ENCODE results near the gene CRACR2A.

The CRACR2A gene

DNA sequence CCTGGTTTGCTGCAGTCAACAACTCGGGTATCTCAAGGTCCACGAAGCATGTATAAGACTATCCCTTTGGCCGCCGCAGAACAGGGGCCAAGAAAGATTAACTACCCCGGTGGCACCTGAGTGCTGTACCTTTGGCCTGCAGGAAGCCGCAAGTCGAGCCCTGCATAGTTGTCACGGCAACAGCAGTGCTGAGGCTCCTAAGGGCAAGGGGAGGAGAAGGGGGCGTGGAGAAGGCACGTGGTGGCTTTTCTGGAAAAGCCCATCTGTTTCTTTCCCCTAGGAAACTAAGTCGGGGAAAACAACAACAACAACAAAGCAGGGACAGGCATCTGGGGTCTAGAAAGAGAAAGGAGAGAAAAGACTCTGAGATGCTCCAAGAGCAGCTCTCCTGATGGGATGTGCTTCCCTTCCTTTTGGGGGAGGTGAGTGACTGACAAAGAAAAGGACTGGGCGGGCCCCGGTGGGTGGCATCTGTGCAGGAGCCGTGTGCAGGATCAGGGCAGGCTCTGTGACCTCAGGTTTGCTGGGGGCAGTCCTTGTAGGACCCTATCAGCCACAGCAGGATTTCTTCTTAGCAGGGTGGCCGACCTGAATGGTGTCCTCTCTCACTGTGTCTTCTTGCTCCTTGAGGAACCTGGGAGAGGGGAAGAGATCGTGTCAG, 138.0 kb downstream of the CRACR2A start:
- DNase-seq = no peak

DNA sequence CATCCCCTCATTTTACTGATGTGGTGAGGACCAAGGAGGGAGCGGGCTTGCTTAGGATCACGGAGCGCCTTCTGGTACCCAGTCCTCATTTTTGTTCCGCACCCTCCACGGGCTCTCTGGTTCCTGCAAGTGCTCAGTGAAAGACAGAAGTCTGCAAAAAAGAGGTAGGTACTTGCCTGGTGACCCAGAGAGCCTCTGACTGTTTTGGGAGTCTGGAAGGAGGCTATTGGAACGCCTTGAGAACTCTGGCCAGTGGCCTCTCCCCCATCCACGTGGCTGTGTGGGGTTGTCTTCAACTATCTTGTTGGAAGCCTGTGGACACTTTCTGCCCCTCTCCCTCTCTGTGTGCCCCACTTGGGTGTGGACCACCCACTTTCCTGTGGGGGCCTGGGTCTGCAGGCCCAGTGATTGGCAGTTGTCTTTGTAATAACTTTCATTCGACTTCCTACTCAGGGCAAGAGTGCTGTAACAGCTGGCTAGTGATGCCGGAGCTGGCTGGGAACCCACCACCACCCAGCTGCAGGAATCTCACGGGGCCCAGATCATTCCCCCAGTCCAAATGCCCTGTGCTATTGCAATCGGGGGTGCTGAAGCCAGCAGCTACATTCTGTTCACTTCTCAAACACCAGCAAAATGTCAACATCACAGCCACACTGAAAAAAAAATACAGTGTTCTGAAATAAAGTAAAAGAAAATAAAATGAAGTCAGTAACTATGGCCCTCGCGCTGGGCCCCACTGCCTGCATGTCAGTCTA, 139.1 kb downstream of the CRACR2A start:
- DNase-seq = no peak

DNA sequence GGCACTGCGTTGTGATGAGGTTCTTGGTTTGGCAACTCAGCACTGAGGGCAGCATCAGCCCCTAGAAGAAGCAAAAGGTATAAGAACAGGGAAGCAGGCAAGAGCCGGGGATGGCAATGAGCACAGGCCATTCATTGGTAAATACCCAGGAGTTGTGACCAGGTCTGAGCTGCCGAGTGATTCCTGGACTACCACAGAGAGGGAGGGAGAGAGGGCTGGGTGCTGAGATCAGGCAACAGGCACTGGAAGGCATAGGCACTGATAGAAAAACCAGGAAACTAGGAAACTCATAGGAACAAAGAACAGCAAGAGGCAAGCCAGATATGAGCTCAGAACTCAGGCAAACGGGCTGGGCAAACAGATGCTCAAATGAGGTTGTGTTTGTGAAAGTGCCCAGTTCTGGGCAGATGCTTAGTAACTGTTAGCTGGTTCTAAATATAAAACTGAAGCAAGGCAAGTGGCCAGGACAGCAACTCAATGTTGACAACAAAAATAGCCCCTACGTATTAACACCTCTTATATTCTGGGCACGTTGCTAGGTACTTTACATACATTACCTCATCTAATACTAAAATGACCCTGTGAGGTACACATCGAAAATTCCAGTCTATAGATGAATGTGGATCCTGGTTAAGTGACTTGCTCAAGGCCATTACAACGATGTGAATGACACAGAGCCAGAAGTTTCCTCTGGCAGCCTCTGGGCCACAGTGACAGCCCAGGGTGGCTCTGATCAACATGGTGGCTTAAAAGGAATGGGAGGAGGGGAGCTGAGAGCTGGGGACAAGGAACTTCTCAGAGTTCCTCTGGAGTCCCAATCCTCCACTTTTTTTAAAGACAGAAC, 140.8 kb downstream of the CRACR2A start:
- peak in 2 of 14 donors; percentile 8 to 32 for DNase-seq

DNA sequence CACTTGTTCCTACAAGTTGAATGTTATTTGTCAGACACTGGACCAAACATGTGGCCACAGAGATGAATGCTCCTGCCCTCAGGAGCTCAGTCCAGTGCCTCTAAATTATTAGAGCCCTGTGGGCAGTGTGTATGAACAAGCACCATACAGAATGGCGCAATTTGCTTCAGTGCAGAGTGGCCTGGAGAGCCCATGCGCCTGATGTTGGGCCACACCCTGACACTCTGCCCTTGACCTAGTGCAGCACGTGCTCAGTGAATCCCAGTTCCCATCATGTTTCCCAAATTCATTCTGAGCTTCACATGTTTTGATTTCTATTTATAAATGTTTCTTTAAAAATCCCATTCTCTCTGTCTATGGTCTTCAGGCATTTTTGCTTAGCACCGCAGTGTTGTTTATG, 145.1 kb downstream of the CRACR2A start:
- DNase-seq = no peak

DNA sequence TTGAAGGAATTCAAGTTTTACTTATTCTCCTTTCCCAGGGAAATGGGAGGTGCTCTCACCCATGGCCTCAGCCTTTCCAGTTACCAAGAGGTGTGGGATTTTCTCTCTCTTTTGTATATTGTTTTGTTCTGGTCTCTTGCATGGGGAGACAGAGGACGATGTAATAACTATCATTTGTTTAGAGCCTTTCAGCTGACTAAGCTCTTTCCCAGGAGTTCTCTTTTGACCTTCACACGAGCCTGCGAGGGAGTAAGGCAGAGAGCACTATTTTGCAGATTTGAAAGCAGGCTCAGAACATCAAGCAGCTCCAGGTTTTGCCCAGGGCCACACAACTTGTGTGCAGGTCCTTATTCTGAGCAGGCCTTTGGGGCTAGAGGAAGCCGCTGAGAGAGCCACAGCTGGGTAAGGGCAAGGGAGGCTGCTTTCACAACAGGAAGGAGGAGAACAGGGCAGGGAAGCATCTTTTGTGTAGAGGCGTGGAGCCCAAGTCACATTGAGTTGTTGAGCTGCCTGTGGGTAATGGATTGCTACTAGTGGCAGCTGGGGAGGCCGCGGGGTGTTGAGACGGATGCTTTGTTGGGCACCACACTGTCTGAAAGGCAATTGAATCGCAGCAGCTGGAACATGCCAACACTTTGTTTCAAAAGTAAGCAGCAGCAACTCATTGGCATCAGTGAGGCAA, 145.7 kb downstream of the CRACR2A start:
- no peak for DNase-seq

DNA sequence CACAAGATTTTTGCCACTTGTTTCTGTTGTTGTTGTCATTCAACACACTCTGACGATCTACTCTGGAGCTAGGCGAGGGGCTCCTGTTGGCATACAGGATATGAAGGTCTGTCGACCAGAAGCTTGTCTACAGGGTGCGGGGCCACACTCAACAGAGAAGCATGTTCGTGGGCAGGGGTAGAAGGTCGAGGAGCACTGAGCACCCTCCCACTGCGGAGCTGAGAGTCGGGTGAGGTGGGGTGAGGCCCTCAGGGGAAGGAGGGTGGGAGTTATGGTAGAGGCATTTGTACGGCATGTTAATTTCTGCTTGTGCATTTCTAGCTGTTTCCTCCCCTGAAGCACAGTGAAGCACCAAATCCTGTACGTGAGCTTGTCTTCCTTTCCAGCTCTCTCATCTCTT, 146.8 kb downstream of the CRACR2A start:
- DNase-seq = no peak

DNA sequence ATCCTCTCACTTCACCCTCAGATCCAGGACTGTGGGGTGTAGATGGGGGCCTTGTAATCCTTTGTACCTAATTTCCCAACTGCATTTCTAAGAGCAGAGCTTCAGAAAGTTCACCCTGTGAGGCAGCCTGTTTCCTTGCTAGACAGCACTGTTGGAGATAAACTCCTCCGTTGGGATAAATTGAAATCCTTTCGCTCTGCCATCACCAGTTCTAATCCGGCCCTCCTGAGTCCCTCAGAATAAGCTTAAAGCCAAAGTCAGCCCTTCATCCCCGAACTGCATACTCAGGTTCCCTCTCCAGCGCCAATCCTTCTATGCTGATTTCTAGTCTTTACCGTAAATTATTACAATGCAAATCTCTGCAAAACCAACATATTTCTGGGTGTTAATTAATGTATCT, 147.2 kb downstream of the CRACR2A start:
- no peak for DNase-seq

DNA sequence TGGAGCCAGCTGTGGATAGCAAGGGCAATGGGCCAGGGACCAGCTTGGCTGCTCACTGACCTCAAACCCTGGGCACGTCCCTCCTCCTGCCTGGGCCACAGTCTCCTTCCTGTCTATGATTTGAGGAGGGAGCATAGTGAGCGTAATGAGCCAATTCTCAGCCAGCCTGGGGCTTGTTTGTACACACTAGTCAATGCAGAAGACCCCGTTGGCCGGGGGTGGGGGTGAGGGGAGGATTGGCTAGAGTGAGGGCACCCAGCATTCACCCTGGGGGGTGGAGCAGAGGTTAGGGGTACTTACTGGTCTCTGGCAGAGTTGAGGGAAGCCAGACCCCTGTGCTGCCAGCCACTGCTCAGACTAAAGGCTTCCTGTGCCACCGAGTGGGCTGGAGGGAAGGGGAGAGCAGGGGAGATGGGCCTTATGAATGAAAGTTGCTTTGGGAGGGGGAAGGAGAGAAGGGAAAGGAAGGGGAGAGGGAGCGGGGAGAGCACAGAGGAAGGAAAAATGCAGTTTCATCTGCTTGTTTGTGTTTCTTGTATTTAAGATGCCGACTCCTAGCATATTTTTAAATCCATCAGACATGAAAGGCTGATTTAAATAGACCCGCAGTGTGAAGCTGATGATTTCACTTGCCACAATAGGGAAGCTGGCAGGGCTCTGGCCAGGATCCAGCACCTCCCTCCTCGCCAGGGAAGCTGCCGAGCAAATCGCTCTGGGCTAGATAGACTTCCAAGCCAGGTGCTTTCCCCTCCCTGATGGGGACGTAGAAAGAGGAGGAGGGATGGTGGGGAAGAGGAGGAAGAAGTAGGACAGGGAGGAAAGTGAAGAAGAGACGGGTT, 147.9 kb downstream of the CRACR2A start:
- DNase-seq = peak in 5 of 14 donors; percentile 1 to 65 (median 6)

DNA sequence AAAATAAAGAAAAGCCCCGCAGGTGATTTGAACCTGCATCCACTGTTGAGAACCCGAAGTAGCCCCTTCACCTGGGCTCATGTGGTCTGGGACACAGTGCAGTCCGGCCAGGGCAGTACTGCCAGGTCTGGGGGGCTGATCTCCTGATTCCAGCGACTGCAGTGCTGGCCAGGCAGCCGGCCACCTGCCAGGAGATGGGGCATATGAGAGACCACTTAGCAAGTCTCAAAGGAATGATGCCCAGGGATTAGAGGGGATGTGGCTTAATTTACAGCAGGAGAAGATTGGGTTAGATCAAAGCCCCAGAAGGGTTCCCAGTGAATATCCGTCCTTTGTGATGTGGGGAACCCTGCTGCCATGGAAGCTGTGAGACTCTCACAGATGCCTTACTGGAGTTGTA, 148.6 kb downstream of the CRACR2A start:
- no peak for DNase-seq

DNA sequence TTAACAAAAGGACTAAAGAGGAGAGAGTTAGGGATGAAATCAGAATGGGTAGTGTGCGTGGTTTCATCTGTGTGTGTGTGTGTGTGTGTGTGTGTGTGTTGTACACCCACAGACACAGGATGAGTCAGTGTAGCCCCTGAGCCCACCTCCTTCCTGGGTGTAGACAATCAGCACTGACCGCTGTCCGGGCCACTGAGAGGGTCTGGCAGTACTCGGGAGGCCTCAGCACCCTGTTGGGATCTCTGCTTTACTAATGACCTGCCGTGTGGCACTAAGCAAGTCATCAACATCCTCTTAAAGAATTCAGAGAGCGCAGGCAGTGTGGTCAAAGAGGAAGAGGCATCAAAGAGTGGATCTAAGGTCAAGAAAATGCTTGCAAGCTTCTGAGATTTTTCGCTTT, 149.3 kb downstream of the CRACR2A start:
- no peak for DNase-seq

DNA sequence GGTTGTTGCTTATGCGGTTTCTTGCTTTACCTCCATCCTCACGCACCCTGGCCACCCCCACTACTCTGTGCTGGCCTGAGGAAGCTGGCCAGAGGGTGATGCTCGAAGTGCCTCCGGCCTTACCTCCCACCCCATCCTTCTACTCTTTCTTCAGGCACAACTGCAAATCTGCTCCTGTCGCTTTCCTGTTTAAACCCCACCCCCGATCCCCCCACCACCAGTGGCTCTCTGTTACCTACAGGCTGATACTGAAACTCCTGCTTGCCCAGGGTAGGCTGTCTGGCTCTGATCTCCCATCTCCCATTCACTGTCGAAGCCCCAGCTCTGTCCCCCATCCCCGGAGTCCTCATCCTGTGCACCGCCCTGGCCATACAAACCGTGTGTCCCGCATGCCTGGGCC, 150.4 kb downstream of the CRACR2A start:
- no peak for DNase-seq

DNA sequence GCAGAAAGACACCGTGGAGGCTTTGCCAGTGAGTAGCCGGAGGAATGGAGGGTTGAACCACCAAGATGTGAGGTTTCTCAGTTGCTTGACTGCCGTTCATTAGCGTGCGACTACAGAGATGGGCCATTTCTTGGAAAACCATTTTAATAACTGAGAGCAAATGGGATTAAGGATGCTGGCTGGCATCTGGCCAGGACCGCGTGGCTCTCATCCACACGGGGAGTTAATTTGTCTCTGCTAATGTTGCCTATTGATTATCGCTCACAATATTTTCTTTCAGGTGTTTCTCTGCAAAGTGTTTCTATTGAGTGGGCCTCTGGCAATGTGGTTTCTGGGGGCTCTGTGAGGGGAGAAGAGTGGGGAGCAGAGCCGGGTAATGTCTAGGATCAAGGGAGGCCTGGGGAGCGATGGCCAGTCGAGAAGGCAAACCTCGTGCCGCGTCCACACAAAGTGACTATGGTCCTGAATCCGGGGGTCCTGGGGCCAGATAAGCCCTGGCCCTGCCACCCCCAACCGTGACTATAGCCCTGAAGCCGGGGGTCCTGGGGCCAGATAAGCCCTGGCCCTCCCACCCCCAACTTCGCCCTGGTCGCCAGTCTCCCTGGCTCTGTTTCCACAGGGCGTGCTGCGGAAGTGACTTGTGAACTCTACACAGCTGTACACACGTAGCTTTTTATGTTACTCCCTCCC, 151.3 kb downstream of the CRACR2A start:
- no peak for DNase-seq

DNA sequence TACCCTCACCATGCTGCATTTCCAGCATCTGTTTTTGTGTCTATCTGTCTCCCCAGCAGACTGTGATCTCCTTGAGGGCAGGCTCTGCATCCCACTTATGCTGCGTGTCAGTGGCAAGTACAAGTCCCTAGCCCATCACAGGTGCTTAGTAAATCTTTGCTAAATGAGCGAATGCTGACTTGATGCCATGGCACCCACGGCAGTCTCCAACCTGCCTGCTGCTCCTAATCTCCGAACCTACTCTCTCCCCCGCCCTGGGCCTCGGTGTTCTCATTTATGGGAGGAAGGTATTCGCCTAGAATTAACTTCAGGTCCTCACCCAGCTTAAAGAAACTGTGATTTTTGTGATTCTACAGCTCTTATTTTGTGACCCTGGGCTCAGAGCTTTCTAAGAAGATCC, 152.0 kb downstream of the CRACR2A start:
- DNase-seq = no peak

DNA sequence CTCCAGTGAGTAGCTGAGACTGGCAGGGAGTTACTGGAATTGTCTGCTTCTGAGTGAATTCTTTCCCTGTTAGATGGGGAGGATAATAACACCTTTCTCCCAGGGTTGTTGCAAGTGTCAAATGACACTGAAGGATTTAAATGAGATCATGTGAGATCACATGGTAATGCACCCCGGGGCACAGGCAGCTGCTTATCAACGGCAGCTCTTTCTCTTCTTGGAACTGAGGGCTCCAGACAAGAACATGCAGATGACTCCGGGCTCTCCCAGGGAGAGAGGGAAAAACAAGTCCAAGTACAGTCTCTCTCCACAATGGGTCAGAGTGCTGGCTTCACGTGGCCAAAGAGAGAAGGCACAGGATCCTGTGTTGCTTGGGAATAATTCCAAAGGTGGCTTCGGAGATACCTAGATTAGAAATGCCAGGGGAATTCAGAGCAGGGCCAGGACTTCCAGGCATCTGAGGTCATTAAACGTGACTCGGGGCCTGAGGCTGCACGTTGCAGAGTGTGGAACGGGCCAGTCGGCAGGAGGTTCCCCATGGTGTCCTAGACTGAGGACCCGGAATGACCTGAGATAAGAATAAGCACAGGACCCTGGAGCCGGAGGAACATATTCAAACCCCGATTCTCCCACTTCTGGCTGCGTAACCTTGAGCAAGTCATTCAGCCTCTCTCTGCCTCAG, 152.7 kb downstream of the CRACR2A start:
- DNase-seq = peak in 1 of 14 donors; percentile 5

DNA sequence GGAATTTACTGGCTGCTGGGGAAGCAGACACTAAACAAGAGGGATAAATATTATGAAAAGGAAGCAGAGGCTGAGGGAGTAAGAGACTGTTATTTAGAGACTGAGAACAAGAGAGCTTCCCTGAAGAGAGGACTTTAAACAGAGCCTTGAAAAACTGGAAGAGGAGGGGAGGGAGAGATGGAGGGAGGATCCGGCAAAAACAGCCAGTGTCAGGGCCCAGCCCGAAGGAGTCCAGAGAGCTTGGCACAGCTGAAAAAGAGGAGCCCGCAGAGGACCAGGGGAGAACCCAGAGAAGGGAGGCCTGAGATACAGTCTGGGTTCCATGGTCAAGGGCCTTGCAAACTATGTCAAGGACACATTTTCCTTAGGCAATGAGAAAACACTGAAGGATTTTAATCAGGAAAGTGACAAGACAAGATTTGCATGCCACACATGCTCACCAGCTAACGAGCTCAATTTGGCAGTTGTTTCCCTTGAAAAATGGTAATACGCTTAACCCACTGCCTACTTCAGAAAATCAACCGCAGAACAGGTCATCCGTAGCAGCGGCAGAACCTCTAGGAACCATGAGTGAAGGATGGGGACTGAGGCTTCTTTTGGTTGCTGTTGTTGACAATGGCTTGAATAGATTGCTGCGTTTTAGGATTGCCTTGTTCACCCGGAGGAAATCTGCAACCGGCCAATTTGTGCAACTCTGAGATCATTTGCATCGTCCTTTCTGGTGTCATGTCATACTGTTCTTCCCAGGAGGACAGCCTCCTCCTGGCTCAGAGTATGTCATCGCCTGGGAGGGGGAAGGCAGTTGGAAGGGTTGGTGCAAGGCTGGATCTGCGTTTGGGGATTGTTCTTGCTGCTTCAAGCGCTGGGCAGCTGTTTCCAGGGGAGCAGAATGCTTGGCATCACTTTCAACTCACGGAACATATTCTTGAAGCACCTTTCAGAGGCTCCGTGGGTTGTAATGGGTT, 153.7 kb downstream of the CRACR2A start:
- DNase-seq = no peak

DNA sequence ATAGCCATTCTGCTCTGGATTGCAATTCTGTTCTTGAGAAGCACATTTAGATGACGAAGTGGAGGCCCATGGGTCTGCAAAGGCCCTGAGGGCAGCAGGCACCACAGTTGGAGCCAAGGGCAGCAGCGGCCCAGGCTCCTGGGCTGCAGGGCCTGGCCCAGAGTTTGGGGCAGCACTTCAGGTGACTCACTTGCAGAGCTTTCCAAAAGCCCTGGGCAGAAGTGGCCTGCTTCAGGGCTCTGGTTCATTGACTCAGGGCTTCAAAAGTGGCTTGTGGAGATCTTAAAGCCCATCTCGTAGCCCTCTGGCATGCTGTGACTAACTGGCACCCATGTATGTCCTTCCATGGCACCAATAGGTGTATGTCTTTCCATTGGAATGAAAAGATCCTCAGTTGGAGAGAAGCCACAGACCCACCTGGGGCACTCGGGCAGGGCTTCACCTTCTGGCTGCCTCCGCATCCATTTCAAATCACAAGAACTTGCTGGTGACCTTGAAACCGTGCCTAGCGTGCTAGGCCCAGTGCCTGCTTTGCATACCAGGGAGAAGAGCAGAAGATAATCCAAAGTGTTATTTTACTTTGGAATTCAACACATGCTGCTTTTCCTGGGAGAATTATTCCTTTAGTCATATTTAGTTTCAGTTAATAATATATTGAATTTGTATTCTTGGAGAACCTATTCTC, 155.2 kb downstream of the CRACR2A start:
- DNase-seq = no peak

DNA sequence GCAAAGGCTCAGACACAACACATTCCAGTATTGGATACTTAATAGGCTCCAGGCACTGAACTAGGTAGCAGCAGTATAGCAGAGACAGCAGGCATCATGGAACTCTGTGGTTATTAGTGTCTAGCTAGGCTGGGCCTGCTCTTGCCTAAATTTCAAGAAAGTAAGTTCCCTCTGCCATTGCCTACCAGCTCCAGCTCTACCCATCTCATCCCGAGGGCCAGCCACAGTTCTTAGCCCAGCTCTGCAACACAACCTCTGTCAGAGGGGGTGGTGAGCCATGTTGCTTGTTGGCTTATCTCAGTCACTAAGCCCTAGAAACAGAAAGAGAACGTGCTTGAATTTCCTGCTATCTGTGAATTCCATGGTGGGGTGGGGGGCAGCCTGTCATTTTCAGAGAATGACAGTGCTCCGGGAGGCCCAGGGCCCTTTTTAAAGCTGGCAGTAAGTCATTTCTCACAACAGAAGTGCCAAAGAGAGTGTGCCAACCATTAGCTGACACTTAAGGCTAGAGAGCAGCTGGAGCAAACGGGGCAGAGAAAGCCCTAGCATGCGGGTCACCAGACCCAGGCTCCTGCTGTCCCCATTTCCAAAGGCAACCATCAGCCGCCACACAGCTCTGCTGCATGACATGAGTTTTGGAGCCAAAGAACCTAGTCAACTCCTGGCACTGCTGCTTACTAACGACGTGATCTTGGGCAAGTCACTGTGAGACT, 156.1 kb downstream of the CRACR2A start:
- no peak for DNase-seq

DNA sequence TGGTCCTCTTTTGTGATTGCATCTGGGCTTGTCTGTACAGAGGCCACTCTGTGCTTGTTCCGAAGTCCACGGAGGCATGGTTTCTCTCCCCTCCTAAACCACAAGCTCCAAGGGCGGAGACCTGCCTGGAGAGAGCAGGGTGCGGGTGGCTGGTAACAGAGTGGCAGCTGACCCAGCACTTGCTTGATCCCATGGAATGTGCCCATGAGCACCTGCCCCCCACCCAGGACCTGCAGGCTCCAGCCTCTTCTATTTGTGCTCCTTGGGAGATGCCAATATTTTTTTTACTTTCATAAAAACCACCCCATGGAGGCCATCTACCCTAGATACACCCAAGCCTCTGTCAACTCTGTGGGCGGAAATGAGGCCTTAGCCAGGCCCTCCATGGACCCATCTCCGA, 157.2 kb downstream of the CRACR2A start:
- no peak for DNase-seq
